NB4 (cell line): ENCODE results near the gene FSTL4.

Experiments
- MYC ChIP-seq: IDR thresholded peaks from 2 replicates; pipeline ENCODE4 v1.6.1; 2011; ENCODE audit warnings: low read depth, low read length
- POLR2A ChIP-seq: IDR thresholded peaks from 2 replicates; pipeline ENCODE4 v1.6.1; 2011; ENCODE audit warnings: mild to moderate bottlenecking; ENCODE audit not compliant: insufficient read length; ENCODE audit errors: extremely low read depth
- TF ChIP-seq, protein P1 (sequence below): IDR thresholded peaks from one replicate; pipeline ENCODE4 v1.5.1; 2012; ENCODE audit warnings: low read depth, low read length
- TF ChIP-seq, protein P2 (sequence below): IDR thresholded peaks from 2 replicates; pipeline ENCODE4 v1.6.1; 2011; ENCODE audit warnings: low read depth, low read length

DNA sequence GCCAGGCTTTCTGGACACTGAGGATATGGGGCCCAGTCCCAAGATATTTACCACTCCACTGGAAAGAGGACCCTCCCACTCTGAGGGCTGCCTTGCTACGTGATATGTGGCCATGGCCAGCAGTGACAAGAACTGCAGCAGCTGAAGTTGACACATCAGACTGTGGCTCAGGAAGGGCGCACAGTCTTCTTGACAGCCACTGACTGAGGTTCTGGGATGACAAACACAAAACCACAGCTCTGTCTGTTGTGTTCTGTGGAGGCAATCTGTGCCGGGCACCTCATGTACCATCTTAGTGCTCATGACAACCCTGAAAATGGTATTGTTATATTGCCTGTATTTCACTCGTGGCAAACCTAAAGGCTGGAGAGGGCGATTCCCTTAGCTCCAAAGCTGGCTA is 16.9 kb downstream of the FSTL4 start:
- TF ChIP-seq, protein P1, sequence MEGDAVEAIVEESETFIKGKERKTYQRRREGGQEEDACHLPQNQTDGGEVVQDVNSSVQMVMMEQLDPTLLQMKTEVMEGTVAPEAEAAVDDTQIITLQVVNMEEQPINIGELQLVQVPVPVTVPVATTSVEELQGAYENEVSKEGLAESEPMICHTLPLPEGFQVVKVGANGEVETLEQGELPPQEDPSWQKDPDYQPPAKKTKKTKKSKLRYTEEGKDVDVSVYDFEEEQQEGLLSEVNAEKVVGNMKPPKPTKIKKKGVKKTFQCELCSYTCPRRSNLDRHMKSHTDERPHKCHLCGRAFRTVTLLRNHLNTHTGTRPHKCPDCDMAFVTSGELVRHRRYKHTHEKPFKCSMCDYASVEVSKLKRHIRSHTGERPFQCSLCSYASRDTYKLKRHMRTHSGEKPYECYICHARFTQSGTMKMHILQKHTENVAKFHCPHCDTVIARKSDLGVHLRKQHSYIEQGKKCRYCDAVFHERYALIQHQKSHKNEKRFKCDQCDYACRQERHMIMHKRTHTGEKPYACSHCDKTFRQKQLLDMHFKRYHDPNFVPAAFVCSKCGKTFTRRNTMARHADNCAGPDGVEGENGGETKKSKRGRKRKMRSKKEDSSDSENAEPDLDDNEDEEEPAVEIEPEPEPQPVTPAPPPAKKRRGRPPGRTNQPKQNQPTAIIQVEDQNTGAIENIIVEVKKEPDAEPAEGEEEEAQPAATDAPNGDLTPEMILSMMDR, result no peak
- no peak for TF ChIP-seq POLR2A
- no peak for TF ChIP-seq MYC
- TF ChIP-seq, protein P2, sequence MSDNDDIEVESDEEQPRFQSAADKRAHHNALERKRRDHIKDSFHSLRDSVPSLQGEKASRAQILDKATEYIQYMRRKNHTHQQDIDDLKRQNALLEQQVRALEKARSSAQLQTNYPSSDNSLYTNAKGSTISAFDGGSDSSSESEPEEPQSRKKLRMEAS, result no peak
